Amygdala (tissue), 56 donors: ENCODE results near the gene CLSTN2.
A peak's percentile ranks its signal among the peaks of the same experiment; 100 is the strongest.

Experiments used
- DNase-seq, 56 donors: peaks; one replicate each; lab custom pipeline; 2025; lab: John Stamatoyannopoulos, UW

Gene CLSTN2

DNA sequence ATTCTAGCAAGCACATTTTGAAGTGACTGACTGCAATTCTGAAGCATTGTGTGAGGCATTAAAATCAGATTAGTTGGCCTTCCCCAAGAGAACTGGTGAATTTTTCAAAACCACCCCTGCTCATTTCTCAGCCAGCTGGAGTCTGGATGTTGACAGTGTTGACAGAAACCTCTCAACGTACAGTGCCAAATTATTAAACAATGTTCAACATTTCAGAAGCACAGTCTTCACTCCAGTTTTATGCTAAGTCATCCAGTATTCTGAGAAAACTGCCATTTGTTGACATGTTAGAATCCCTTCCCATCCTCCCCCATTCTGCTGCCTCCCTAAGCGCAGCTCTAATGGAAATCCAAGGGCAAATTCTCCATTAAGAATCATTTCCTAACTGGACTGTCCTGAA lies 373.6 kb downstream of the CLSTN2 start:
- peak in 2 of 56 donors; percentile 4 to 8 for DNase-seq

DNA sequence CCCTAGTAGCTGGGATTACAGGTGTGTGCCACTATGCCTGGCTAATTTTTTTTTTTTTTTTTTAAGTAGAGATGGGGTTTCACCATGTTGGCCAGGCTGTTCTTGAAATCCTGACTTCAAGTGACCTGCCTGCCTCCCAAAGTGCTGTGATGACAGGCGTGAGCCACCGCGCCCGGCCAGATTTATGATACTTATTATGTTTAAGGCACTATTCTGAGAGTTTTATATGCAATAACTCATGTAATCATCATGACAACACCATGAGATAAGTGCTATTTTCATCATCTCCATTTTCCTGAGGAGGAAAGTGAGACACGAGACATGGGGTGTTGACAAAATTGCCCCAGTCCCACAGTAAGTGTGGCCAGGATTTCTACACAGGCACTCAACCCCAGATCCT lies 376.4 kb downstream of the CLSTN2 start:
- no peak for DNase-seq

DNA sequence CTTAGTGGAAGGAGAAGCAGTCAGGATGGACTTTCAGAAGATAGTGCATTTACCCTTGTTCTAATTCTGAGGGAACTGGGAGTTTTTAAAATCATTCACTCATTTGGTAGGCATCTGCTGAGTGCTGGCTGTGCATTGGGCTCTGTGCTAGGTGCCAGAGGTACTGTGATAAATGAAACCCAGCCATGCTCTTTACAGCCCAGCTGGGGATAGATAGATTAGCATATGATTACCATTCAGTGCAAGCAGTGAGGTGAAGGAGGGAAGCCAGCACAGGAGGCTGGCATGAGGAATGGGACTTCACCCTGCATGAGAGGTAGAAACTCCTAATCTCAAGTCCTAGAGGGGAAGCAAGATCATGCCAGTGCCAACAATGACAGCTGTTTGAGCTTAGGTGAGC lies 381.0 kb downstream of the CLSTN2 start:
- no peak for DNase-seq

DNA sequence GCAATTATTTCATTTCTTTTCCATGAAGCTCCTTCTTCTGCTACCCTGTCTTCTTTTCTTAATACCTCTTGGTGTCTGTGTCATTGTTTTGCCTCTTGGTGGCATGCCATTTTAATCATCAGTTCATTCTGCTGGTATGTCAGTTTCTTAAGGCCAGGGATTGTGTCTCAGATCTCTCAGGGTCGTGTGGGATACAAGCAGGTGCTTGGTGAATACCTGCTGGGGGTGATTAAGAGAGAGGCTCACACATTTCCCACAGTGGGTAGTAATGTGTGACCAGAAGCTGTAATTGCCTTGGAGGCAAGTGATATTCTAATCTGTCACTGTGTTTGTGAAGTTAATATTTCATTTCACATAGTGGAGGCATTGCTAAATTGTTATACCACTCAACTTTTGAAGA lies 381.5 kb downstream of the CLSTN2 start:
- DNase-seq: no peak

DNA sequence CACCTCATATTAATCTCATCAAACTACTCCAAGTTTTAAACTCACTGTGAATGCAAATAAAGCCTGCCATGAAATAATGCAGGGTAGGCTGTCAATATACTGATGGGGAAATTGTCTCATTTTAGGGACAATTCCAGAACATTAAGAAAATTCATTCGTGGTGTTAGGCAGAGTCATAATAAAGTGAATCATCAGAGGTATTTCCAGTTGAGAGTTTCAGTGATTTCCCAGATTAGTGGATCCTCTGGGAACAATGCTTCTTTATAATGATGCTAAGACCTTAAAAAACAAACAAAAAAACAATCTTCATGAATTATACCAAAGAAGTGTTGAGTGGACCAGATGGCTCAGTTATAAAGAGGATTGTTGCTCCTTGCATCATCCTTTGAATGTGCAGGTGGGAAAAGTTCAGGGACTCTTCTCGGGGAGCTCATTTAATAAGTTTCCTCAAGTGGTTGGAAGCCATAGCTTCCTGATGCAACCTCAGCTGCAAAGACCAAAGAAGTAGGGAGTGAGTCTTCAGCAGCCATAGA lies 381.9 kb downstream of the CLSTN2 start:
- no peak for DNase-seq

DNA sequence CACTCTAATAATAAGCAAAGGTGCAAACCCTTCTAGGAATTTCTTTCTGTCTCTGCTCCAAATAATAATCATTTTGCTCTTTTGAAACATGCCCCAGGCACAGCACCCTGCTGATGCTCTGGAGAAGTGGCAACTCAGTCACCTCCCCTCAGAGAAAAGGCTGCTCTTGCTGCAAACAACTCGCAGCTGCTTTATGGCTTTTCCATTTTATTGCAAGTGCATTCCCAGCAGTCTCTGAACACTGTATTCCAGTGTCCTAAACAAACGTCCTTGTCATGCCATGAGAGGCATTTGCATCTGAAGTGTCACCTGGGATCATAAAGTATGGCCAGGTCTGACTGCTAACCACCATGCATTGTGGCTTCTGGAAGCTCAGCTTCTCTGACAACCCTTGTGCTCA lies 384.8 kb downstream of the CLSTN2 start:
- DNase-seq: no peak

DNA sequence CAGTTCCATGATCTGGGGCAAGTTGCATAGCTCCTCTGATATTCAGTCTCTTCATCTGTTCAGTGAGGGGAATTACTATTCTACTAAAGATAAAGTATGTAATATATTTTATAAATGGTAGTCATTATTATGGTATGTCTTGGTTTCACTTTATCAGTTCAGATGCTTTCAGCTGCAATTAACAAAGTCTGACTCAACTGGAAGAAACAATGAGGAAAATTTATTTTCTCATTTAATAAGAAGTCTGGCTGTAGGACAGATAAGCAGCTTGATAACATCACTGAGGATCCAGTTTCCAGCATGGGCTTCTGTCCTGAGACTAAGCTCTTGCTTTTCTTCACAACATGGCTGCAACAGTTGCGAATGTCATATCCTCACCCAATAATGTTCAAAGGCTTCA lies 388.6 kb downstream of the CLSTN2 start:
- no peak for DNase-seq

DNA sequence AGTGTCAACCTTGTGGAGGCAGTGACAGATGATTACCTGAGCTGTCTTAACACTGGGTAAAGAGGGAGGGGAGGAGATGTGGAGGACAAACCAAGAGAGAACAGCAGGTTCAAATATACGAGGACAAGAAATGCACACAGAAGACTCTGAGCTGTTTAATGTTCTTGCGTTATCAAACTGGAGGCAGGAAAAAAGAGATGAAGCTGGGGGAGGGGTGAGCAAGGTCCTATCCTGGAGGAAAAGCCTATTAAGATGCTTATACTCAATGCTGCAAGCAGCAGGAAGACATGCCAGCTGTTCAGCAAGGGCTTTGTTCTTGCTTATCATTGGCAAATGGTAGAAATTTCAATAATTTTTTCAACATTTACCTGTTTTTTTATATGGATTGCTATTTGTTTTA lies 397.1 kb downstream of the CLSTN2 start:
- no peak for DNase-seq

DNA sequence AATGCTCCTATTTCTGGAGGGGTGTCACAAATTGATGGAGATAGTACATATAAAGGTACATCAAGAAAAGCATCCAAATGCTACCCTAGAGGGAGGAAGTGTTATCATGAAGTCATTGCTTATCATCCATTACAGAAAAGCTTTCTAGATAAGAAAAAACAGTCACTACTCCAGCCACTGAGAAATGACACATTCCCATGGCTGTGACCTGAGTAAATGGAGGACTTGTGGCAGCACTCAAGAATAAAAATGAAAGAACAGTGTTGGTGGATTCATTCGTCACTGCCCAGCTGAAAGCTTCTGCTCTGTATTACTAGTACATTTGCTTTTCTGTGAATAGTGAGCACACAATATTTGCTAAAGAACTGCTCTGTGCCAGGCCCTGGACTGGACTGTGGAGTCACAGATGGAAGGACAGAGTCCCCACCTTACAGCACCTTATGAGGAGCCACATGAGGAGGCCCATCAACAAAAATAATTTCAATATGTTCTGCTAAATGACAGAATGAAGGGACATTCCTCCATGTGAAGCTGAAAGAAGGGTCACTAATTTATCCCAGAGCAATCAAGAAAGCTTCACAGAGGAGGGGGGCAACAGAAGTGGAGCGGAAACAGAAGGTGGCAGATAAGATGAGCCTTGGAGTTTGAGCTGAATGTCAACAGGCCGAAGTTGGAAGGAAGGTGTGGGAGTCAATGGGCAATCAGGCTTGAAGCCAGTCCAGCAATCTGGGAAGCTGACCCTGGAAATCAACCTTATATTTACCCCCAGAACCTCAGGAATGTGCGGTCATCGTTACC lies 399.3 kb downstream of the CLSTN2 start:
- DNase-seq: no peak

DNA sequence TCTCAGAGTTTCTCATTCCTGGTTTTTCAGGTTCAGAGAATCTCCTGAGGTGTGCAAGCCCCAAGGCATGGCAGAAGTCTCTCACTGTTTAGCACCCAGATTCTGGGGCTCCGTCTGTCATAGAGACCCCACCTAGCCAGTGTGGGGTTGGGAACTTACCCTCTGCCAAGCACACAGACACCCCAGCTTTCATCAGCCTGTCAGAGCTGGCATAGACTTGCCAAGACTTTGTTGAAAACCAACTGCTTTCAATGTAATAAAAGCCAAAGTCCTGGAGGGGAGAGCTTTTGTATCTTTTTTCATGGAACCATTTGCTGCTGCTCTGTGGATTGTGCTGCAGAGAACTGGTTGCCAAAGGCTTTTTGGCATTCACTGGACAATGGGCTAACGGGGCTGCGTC lies 401.5 kb downstream of the CLSTN2 start:
- DNase-seq: no peak

DNA sequence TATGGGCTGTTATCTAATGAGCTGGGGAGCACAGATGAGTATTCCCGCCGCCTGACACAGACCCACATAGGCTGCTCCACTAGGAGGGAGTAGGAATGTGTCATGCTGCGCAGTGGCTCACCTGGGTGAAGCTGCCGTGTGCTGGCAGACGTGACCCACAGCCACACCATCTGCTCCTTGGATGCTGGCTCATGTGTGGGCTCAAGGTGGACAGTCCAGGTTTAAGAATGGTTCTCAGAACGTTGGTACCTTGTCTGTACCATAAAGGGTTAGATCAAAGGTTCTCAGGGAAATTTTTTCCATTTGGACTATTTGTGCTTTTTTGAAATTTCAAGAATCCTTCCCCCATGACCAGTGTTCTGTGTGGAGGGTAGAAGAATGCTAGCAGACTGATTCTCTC lies 403.9 kb downstream of the CLSTN2 start:
- no peak for DNase-seq

DNA sequence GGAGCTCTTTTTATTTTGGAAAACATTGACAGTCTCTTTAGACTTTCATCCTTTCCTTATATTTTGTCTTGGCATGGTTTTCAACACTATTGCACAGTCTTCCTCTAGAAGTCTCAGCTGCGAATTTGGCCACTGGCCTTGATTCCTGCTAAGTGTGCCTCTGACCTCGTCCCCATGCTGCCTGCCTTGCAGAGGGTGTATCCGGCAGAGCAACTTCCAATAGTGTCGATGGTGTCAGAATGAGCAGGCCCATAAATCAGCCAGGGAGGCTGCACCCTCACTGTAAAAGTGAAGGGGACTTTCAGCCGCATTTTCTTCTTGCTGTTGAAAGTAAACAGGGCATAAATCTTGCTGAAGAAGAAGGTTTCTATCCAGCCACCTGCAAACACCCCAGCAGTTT lies 406.2 kb downstream of the CLSTN2 start:
- no peak for DNase-seq

DNA sequence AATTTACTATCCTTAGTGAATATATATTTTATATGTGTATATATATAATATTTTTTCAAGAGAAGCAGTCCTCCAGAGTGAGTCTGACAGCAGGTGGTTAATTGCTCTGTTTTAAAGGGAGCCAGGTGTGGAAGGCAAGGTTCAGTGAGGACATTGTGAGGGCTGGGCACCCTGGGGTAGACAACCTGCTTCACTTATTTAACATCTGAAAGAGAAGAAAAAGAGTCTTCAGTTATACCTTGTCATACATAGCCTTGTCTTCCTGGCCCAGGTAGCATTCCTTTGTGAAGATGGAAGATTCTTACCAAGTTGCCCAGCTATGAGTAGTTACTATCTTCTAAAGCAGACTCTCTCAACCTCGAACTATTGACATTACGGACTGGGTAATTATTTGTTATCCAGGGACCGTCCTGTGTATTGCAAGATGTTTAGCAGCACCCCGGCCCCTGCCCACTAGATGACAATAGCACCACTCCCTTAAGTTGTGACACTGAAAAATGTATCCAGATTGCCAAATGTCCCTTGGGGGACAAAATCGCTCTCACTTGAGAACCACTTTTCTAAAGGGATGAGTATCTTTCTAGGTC lies 406.9 kb downstream of the CLSTN2 start:
- DNase-seq: no peak

DNA sequence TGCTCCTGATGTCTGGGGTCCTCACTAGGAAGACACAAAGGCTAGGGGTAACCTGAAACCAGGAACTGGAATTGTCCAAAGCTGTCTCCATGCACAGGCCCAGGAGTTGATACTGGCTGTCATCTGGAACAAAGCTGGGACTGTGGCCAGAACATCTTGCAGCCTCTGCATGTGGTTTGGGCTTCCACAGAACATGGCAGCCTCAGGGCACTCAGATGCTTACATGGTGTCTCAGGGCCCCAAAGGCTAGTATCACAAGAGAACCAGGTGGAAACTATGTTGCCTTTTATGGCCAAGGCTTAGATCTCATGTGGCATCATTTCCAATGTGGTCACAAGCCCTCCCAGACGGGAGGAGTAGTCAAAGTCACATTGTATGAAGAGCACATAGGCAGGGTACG lies 407.7 kb downstream of the CLSTN2 start:
- DNase-seq: no peak

DNA sequence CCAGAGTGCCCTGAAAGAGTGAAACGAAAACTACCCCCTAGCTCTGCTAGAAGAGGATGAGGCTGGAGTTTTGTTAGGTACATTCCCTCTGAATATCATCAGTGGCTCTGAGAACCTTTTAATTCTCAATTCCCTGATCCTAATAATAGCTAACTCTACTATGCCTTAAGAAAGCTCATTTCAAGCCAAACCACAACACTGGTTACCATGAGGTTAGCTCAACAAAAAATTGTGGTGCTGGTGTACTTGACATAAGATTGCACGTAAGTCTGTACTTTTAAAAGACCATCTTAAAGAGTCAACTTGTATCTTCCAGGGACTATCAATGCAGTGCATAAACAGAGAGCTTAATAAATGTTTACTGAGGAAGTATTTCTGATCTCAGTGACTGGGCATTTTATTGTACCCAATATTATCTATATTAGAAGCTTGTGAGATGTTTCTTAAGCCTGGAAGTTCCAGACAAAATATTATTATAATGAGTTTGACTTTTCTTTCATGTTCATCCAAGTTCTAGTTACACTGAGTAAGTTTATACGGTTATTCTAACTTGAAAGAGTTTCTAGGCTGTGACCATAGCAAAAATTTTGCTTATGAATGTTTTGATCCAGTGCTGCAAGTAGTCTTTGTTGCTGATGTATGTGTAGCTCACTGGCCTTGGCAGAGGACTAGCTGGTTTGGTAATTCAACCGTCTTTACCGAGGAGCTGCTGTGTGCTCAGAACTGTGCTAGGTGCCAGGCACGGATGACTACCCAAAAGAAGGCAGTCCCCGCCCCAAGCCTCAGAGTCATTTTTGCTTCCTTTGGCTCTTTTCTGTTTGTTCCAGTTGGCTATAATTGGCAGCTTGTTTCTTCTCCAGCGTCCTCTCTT lies 408.5 kb downstream of the CLSTN2 start:
- DNase-seq: no peak

DNA sequence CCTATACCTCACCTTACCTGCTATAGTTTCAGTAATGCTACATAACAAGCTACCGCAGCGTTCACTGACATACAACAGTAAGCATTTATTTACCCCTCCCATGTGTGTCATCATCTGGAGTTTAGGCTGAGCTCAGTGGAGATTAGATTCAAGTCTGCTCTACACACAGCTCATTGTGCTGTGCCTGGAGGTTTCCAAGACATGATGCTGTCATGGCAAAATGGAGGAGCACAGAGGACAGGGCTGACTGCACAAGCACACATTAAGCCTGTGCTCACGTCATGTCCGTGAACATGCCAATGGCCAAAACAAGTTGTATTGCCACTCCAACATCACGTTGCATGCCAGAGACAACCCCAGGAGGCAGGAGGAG lies 409.1 kb downstream of the CLSTN2 start:
- DNase-seq: no peak

DNA sequence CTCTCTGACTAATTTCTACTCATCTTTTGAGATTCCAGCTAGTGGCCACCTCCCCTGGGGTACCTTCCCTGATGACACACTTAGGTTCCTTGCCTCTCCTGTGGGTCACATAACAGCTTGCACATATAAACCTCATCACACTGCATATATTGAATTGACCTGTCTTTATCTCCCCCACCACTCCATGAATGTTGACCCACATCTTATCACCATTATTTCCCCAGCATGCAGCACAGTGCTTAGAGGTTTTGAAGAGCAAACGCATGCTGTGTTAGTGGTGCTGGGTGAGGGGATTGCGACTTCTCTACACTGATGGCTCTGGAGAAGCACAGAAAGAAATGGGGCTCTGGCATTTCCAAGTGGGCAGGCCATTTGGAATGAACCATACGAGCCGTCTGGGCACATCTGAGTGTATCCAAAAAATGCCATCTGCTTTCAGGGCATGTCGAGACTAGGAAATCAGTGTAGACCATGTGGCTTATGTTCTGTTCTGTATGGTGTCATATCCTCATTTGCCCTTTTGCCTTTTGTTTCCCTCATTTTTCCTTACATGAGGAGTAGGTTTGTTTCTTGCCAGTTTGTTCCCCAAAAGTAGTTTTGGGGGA lies 409.7 kb downstream of the CLSTN2 start:
- no peak for DNase-seq

DNA sequence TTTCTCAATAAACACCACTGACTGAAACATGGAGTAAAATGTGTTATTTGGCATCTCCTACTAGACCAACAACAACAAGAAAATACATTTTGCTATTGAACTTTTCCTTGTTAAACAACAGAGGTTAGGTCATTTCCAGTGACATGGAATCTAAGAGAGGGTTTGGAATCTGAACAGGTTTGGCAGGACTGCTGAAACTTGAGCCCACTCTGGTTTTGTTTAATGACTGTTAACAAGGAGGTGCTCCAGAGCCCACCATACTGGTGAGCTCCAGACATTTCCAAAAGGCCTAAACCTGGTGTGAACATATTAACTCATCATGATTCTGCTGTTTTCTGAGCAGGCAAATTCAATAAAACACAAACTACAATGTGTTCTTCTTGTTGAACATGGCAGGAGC lies 412.2 kb downstream of the CLSTN2 start:
- no peak for DNase-seq

DNA sequence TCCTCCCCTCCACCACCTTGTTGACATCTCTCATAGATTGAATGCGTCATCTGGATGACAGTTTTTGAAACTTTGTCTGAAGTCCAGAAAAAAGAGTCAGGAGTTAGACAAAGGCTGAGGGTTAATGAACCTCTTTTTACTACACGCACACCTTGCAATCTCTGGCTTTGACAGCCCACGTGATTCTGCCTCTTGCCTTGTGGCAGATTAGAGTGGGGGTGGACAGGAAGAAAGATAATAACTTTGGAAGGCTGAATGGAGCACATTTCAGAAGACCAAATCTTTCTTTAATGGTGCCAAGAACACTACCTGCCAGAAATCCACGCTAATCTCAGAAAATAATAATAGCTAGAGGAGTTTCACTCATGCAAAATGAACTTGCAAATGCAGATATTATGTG lies 415.0 kb downstream of the CLSTN2 start:
- DNase-seq: no peak

DNA sequence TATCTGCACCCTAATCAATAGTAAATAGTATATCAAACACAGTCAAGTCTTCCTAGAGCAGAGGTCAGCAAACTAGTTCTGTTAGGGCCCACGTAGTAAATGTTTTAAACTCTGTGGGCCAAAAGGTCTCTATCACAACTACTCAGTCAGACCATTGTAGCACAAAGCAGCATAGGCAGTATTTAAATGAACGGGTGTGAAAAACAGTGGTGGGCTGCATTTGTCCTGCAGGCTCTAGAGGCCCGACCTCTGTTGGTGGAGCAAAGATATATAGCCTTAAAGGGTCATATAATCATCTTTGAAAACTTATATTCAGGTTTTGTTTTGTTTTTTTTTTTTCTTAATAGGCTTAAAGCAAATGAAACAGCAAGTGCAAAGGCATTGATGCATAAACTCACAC lies 416.5 kb downstream of the CLSTN2 start:
- DNase-seq: no peak

DNA sequence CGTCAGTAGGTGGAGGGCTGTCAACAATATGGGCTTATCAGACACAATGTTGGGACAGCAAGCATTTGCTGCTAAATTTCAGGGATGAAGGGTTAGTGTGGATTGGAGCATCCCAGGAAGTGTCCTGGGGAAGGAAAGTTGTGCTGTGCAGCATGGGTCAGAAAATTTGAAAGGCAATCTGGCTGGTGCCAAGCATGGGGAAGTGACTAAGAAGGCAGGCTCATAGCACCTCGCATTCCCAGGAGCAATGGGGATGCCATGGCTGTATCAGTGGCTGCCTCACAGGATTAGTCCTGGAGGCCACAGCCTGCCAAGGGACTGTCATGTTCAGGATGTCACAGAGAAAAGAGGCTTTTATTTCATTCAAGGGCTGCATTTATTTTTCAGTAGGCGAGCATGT lies 420.5 kb downstream of the CLSTN2 start:
- no peak for DNase-seq
